K562 (cell line): Measurements from ENCODE around the gene TRMT10B. TPM values are rescaled to one million over a fixed set of nuclear protein-coding genes. Genes with fewer than 3 reads are reported as not detected.

Experiments
- ASH1L ChIP-seq: fragments of 450-650 bp; IDR thresholded peaks from 2 replicates; pipeline ENCODE4 v1.6.1; 2018; ENCODE audit warnings: borderline replicate concordance, mild to moderate bottlenecking, low read depth; ENCODE audit not compliant: partially characterized antibody
- ETV5 ChIP-seq: sonication (generic); formaldehyde crosslinking; IDR thresholded peaks from 2 replicates; pipeline ENCODE4 v1.4.0; 2020; ENCODE audit warnings: low read depth, mild to moderate bottlenecking, missing genetic modification reagents
- GABPA ChIP-seq: fragments of 200-800 bp; sonication (Bioruptor generic); conservative IDR thresholded peaks from 2 replicates; pipeline ENCODE4 v1.6.1; 2016; ENCODE audit warnings: low read depth, missing genetic modification characterization, missing compliant biosample characterization
- JUND ChIP-seq, 2 experiments: IDR thresholded peaks; 2 replicates in 1 of 2; 3 replicates in 1 of 2; pipeline ENCODE4 v1.6.1; 2011; ENCODE audit warnings: borderline replicate concordance in 2 of 2, low read depth in 2 of 2, low read length in 2 of 2, improper control_type of control experiment in 1 of 2, missing biosample characterization in 1 of 2, missing genetic modification characterization in 1 of 2, missing genetic modification reagents in 1 of 2
- NCOA6 ChIP-seq: fragments of 450-650 bp; IDR thresholded peaks from 2 replicates; pipeline ENCODE4 v1.6.1; 2017; ENCODE audit warnings: mild to moderate bottlenecking
- POLR2G ChIP-seq: fragments of 200-400 bp; formaldehyde crosslinking; IDR thresholded peaks from 2 replicates; pipeline ENCODE4 v1.6.1; 2017; ENCODE audit warnings: low read depth, mild to moderate bottlenecking, antibody characterized with exemption, low read length, moderate library complexity
- PRDM10 ChIP-seq: fragments of 450-650 bp; IDR thresholded peaks from 2 replicates; pipeline ENCODE4 v1.6.1; 2018; ENCODE audit not compliant: partially characterized antibody
- RBM15 ChIP-seq: fragments of 200-400 bp; formaldehyde crosslinking; IDR thresholded peaks from 2 replicates; pipeline ENCODE4 v1.6.1; 2018; ENCODE audit warnings: mild to moderate bottlenecking, low read length, moderate library complexity; ENCODE audit not compliant: insufficient read depth
- TFAM ChIP-seq: fragments of 250-450 bp; sonication (Bioruptor Pico); conservative IDR thresholded peaks from 2 replicates; pipeline ENCODE4 v1.5.0; 2021; ENCODE audit warnings: mild to moderate bottlenecking, moderate library complexity
- ZBTB7A ChIP-seq: IDR thresholded peaks from 2 replicates; pipeline ENCODE4 v1.6.1; 2011; ENCODE audit warnings: low read depth, mild to moderate bottlenecking, low read length, moderate library complexity, borderline replicate concordance; ENCODE audit not compliant: control insufficient read depth
- ZFX ChIP-seq: sonication (generic); formaldehyde crosslinking; IDR thresholded peaks from 2 replicates; pipeline ENCODE4 v1.8.0; 2022; ENCODE audit warnings: mild to moderate bottlenecking, missing genetic modification reagents, moderate library complexity
- ZNF561 ChIP-seq: fragments of 450-650 bp; formaldehyde crosslinking; conservative IDR thresholded peaks from 2 replicates; pipeline ENCODE4 v1.4.0; 2020; ENCODE audit warnings: mild to moderate bottlenecking, moderate library complexity
- polyA plus RNA-seq, 8 experiments: library from polyadenylated mRNA; depleted of rRNA in 4 of 8; stranded (reverse) in 5 of 8; unstranded in 3 of 8; fragments of >200 nt; fragmentation: Nextera tagmentation in 2 of 8; fragmentation: Illumina TruSeq in 1 of 8; extraction: Ambion mirVana in 2 of 8; extraction: Trizol in 1 of 8; gene quantifications; 2 replicates each; pipeline versions ENCODE4 v1.2.1 to v1.2.3, GENCODE V29; 2011 to 2014; ENCODE audit warnings: inconsistent platforms in 1 of 8, missing spikeins in 1 of 8
- total RNA-seq, 7 experiments: library from RNA; depleted of rRNA in 6 of 7; stranded (reverse); fragments of >200 nt in 6 of 7; fragmentation: Illumina TruSeq in 2 of 7; extraction: Trizol in 2 of 7; gene quantifications; 2 replicates each; pipeline versions ENCODE4 v1.2.1 to v1.2.3, GENCODE V29; 2011 to 2021; ENCODE audit warnings: low replicate concordance in 1 of 7
- TF ChIP-seq, protein P1 (sequence below), 3 experiments: fragments of 200-800 bp in 1 of 3; sonication (Bioruptor generic) in 1 of 3; sonication (generic) in 1 of 3; formaldehyde crosslinking in 1 of 3; IDR thresholded peaks; 2 replicates each; pipeline versions ENCODE4 v1.6.1 to v1.8.0; 2016 to 2022; ENCODE audit warnings: mild to moderate bottlenecking in 2 of 3, missing compliant biosample characterization in 2 of 3, missing genetic modification characterization in 2 of 3, missing genetic modification reagents in 1 of 3
- TF ChIP-seq, protein P2 (sequence below): IDR thresholded peaks from 2 replicates; pipeline ENCODE4 v1.6.1; 2012; ENCODE audit warnings: low read depth, low read length, improper control_type of control experiment, borderline replicate concordance
- TF ChIP-seq, protein P3 (sequence below): IDR thresholded peaks from 3 replicates; pipeline ENCODE4 v1.6.1; 2011; ENCODE audit warnings: borderline replicate concordance, mild to moderate bottlenecking, moderate library complexity; ENCODE audit not compliant: insufficient read length; ENCODE audit errors: extremely low read depth

Gene TRMT10B
- total and polyA plus RNA-seq, 9 of the 15 experiments (the other 6 are each of a cell fraction or from before 2014, with no cell fraction given) = 2.9 to 13.4 (median 7.0) TPM

GRCh38 chr9:37753489-37754190 lies at the start of gene TRMT10B (continued):
- TF ChIP-seq, protein P1, sequence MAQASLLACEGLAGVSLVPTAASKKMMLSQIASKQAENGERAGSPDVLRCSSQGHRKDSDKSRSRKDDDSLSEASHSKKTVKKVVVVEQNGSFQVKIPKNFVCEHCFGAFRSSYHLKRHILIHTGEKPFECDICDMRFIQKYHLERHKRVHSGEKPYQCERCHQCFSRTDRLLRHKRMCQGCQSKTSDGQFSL (CRISPR knock-in tag; IDR thresholded peaks at IDR 0.05) = peak; percentile 60
- TF ChIP-seq, protein P1 (tag; IDR thresholded peaks at IDR 0.05) = peak in 1 of 2 experiments; percentile 37; a peak in 1 of 4 replicates
- TF ChIP-seq, protein P2, sequence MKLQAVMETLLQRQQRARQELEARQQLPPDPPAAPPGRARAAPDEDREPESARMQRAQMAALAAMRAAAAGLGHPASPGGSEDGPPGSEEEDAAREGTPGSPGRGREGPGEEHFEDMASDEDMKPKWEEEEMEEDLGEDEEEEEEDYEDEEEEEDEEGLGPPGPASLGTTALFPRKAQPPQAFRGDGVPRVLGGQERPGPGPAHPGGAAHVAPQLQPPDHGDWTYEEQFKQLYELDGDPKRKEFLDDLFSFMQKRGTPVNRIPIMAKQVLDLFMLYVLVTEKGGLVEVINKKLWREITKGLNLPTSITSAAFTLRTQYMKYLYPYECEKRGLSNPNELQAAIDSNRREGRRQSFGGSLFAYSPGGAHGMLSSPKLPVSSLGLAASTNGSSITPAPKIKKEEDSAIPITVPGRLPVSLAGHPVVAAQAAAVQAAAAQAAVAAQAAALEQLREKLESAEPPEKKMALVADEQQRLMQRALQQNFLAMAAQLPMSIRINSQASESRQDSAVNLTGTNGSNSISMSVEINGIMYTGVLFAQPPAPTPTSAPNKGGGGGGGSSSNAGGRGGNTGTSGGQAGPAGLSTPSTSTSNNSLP = no peak
- TF ChIP-seq PRDM10 = peak; percentile 81
- no peak for TF ChIP-seq RBM15
- TF ChIP-seq NCOA6 = no peak
- no peak for TF ChIP-seq ASH1L
- TF ChIP-seq, protein P3, sequence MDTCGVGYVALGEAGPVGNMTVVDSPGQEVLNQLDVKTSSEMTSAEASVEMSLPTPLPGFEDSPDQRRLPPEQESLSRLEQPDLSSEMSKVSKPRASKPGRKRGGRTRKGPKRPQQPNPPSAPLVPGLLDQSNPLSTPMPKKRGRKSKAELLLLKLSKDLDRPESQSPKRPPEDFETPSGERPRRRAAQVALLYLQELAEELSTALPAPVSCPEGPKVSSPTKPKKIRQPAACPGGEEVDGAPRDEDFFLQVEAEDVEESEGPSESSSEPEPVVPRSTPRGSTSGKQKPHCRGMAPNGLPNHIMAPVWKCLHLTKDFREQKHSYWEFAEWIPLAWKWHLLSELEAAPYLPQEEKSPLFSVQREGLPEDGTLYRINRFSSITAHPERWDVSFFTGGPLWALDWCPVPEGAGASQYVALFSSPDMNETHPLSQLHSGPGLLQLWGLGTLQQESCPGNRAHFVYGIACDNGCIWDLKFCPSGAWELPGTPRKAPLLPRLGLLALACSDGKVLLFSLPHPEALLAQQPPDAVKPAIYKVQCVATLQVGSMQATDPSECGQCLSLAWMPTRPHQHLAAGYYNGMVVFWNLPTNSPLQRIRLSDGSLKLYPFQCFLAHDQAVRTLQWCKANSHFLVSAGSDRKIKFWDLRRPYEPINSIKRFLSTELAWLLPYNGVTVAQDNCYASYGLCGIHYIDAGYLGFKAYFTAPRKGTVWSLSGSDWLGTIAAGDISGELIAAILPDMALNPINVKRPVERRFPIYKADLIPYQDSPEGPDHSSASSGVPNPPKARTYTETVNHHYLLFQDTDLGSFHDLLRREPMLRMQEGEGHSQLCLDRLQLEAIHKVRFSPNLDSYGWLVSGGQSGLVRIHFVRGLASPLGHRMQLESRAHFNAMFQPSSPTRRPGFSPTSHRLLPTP = peak; percentile 2
- TF ChIP-seq JUND (IDR thresholded peaks at IDR 0.05; ENCODE audit: borderline replicate concordance, low read depth, low read length) = 0 out of 2 replicates have a peak, but pooled peaks have one; percentile 30
- TF ChIP-seq JUND (tag; IDR thresholded peaks at IDR 0.05; ENCODE audit: borderline replicate concordance, low read depth, low read length) = no peak
- peak; percentile 76 for TF ChIP-seq POLR2G
- peak; percentile 88 for TF ChIP-seq ZFX (CRISPR knock-in tag)
- peak; percentile 66; the same call in 1 of the 2 replicates for TF ChIP-seq ETV5 (CRISPR knock-in tag)
- no peak for TF ChIP-seq ZNF561 (CRISPR knock-in tag)
- no peak for TF ChIP-seq TFAM (CRISPR knock-in tag)
- TF ChIP-seq GABPA (tag) = peak; percentile 92
- peak; percentile 88; the same call in 1 of the 2 replicates for TF ChIP-seq ZBTB7A
